Ovary (tissue), 9 donors: ENCODE results near the gene DNHD1. TPM values are rescaled to one million over a fixed set of nuclear protein-coding genes. Genes with fewer than 3 reads are reported as not detected.

Source experiments
- DNase-seq, 5 donors: peaks; one replicate each; pipeline ENCODE4 v3.0.0-alpha.2; 2019 to 2020
- H3K27ac ChIP-seq, 2 donors: fragments of 200-600 bp; one replicate each; pipeline versions ENCODE4 v1.5.1 to v1.8.0; 2019 to 2022
- H3K27me3 ChIP-seq: fragments of 200-600 bp; one replicate; pipeline ENCODE4 v1.8.0; 2022
- H3K36me3 ChIP-seq: fragments of 200-600 bp; sonication (generic); one replicate; pipeline ENCODE4 v1.5.1; 2019
- H3K4me1 ChIP-seq: one replicate; pipeline ENCODE4 v1.8.1; 2013; ENCODE audit warnings: mild to moderate bottlenecking, moderate library complexity; ENCODE audit not compliant: insufficient read depth
- H3K4me3 ChIP-seq: fragments of 200-600 bp; sonication (generic); one replicate; pipeline ENCODE4 v1.5.1; 2017
- H3K9me3 ChIP-seq, 2 donors: fragments of 200-600 bp in 1 of 2; sonication (generic) in 1 of 2; one replicate each; pipeline versions ENCODE4 v1.5.1 to v1.8.1; 2013 to 2019; ENCODE audit warnings: mild to moderate bottlenecking in 1 of 2, moderate library complexity in 1 of 2
- CTCF ChIP-seq, 3 donors: fragments of 450-650 bp in 2 of 3; fragments of 200-600 bp in 1 of 3; IDR thresholded peaks; one replicate each; pipeline versions ENCODE4 v1.5.1 to v1.8.0; 2016 to 2022; ENCODE audit warnings: antibody characterized with exemption in 3 of 3, mild to moderate bottlenecking in 1 of 3
- EP300 ChIP-seq: sonication (generic); formaldehyde crosslinking; IDR thresholded peaks from one replicate; pipeline ENCODE4 v1.6.1; 2017; ENCODE audit warnings: antibody characterized with exemption
- POLR2A ChIP-seq: fragments of 450-650 bp; IDR thresholded peaks from one replicate; pipeline ENCODE4 v1.6.1; 2017; ENCODE audit warnings: antibody characterized with exemption, mild to moderate bottlenecking, moderate library complexity
- WGBS, 3 donors: extraction: QIAGEN DNeasy Blood & Tissue Kit in 1 of 3; methylation state at CpG; one replicate each; pipeline versions ENCODE4 v1.1.5 to v1.1.7; 2013 to 2017; 5-methylcytosine and 5-hydroxymethylcytosine counted together
- intact Hi-C, 4 donors: fragments of 100-400 bp; cut with DNase I; formaldehyde crosslinking; loops; one replicate each; pipeline versions ENCODE4 v1.11.0 to v1.15.1; 2022 to 2023
- polyA plus RNA-seq, 2 donors: library from polyadenylated mRNA; stranded (reverse); fragments of 200-250 nt in 1 of 2; fragments of 350-450 nt in 1 of 2; fragmentation: Illumina TruSeq in 1 of 2; extraction: RNeasy Lipid Tissue Mini Kit (QIAGEN cat#74804) in 1 of 2; gene quantifications; one replicate each; pipeline ENCODE4 v1.2.3, GENCODE V29; 2013 to 2014
- total RNA-seq, 7 donors: library from RNA; depleted of rRNA in 2 of 7; stranded (reverse); fragments of >200 nt in 2 of 7; fragmentation: NEBNext Ultra II Directional in 3 of 7; extraction: Animal tissue kit (Norgen Biotek cat#: 25700) in 3 of 7; gene quantifications; one replicate each; pipeline versions ENCODE4 v1.1.0 to v1.2.4, GENCODE V29; 2016 to 2023
- donor health status: DM: no; HTN: no; CAD: no; lungs with moderate emphysema.
- donor health status: DM: no; HTN: no; CAD: no.
- donor health status: Bipolar disorder and iron deficiency.
- donor health status: DM: yes; HTN: yes; CAD: no.
- donor health status: DM: no; HTN: no; CAD: no.
- donor health status: DM: yes; HTN: yes; CAD: no.

DNHD1 gene
- total and polyA plus RNA-seq, 9 donors, result 4.0 to 27.6 (median 9.2) TPM

GRCh38 chr11:6530848-6531247, 33.8 kb downstream of the DNHD1 start:
- DNase-seq, result no peak
- Histone ChIP-seq H3K27ac (no peak overlapping the region), H3K4me1 (no peaks in the 10 kb centered on the region), H3K27me3 (no peaks in the 10 kb centered on the region), H3K9me3 (no peaks in the 10 kb centered on the region), H3K36me3 (no peaks in the 10 kb centered on the region), H3K4me3 (no peak overlapping the region)
- TF ChIP-seq POLR2A, result no peak
- TF ChIP-seq EP300, result no peak
- no peak for TF ChIP-seq CTCF (IDR thresholded peaks at IDR 0.05)
- 89 to 90% (median 90%) methylated on average over 2 of the region's 2 CpGs for WGBS, 3 donors
- intact Hi-C loops, result loop anchor here (5.0 to 10.0 kb wide), 4 partner anchors 151 to 176 kb away; partner anchors contain the start of gene MRPL17 (in 3 of the 4)

- no peak for DNase-seq
- H3K27me3 ChIP-seq, result no peaks in the 10 kb centered on the region
- no peaks in the 10 kb centered on the region for H3K4me1 ChIP-seq
- no peaks in the 10 kb centered on the region for H3K9me3 ChIP-seq
- peak in 2 of 3 donors; percentile 73 to 82 for TF ChIP-seq CTCF (IDR thresholded peaks at IDR 0.05)
- no peak for TF ChIP-seq EP300
- 0 to 6% (median 3%) methylated on average over 1 of the region's 1 CpG for WGBS, 3 donors
- no peak overlapping the region for H3K4me3 ChIP-seq
- intact Hi-C loops, result loop anchor here (5.0 to 10.0 kb wide), 4 partner anchors 151 to 176 kb away; partner anchors contain the start of gene MRPL17 (in 3 of the 4)
- H3K27ac ChIP-seq, result no peak overlapping the region
- no peaks in the 10 kb centered on the region for H3K36me3 ChIP-seq
Measured at GRCh38 chr11:6531267-6531752, 34.2 kb downstream of the DNHD1 start.

- intact Hi-C loops, result loop anchor here in 2 of 4 donors (10.0 kb wide), 2 partner anchors 146 to 166 kb away; partner anchors contain the start of gene MRPL17 (in 1 of the 2)
- Histone ChIP-seq H3K4me3 (no peak overlapping the region), H3K4me1 (no peaks in the 10 kb centered on the region), H3K27ac (no peak overlapping the region), H3K36me3 (no peaks in the 10 kb centered on the region), H3K9me3 (no peaks in the 10 kb centered on the region), H3K27me3 (no peaks in the 10 kb centered on the region)
- WGBS, 3 donors, result 72 to 76% (median 73%) methylated on average over 8 of the region's 8 CpGs
- no peak for DNase-seq
- TF ChIP-seq CTCF (IDR thresholded peaks at IDR 0.05) (no peak), POLR2A (no peak), EP300 (no peak)
Measured at GRCh38 chr11:6538456-6538855, 41.4 kb downstream of the DNHD1 start.

- no peak overlapping the region for H3K27ac ChIP-seq
- no peak for DNase-seq
- H3K4me3 ChIP-seq, result no peak overlapping the region
- no peaks in the 10 kb centered on the region for H3K36me3 ChIP-seq
- H3K4me1 ChIP-seq, result no peaks in the 10 kb centered on the region
- H3K27me3 ChIP-seq, result no peaks in the 10 kb centered on the region
- no peaks in the 10 kb centered on the region for H3K9me3 ChIP-seq
- 82 to 92% (median 86%) methylated on average over 3 of the region's 3 CpGs for WGBS, 3 donors
- no peak for TF ChIP-seq EP300
- no peak for TF ChIP-seq CTCF (IDR thresholded peaks at IDR 0.05)
- no peak for TF ChIP-seq POLR2A
- intact Hi-C loops, result loop anchor here in 2 of 4 donors (10.0 kb wide), 2 partner anchors 146 to 166 kb away; partner anchors contain the start of gene MRPL17 (in 1 of the 2)
Measured at GRCh38 chr11:6538945-6539344, 41.9 kb downstream of the DNHD1 start.
